Epithelial cell of esophagus (primary cell): ENCODE measurements around the gene PAXX.

ENCODE experiments used
- DNase-seq: peaks from one replicate; pipeline ENCODE4 v3.0.0; 2010; ENCODE audit warnings: low read depth
- H3K4me3 ChIP-seq: 2 replicates; pipeline ENCODE4 v1.5.1; 2011; ENCODE audit warnings: mild to moderate bottlenecking, low read length, control low read depth
- TF ChIP-seq, protein P1 (sequence below): IDR thresholded peaks from 2 replicates; pipeline ENCODE4 v1.5.1; 2011; ENCODE audit warnings: low read depth, mild to moderate bottlenecking, low read length, control low read depth, inconsistent platforms; ENCODE audit not compliant: insufficient read depth; ENCODE audit errors: missing control alignments

PAXX gene

DNA sequence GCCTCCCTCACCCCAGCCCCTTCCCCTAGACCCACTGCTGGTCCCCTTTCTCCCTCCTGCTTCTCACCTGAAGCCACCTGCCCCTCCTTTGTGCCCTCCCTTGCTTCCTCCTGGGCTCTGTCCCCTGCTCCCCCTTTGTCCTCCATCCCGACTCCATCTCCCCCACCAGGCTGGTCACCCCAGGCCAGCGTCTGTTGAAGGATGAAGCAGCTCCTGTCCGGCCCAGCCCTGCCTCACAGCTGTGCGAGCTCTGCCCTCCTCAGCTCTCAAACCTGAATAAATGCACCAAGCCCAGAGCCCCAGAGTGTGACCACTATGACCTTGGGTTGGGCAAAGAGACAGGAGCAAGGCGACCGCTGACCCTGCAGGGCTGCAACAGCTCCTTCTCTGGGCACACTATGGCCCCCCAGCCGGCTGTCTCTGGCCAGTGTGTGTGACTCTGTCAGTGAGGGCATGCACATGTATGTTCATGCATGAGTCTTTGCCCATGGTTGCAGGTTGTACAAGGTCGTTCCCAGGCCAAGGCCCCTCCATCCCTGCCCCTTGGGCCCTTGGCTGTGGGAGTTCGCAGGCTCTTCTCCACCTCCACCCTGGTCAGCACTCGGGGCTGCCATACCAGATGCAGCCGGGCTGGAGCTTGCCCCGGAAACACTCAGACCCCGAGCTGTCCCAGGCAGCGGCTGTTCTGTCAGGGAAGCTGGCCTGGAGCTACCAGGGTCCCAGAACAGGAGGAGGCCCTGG lies 36.9 kb upstream of the PAXX start:
- DNase-seq: no peak
- TF ChIP-seq, protein P1, sequence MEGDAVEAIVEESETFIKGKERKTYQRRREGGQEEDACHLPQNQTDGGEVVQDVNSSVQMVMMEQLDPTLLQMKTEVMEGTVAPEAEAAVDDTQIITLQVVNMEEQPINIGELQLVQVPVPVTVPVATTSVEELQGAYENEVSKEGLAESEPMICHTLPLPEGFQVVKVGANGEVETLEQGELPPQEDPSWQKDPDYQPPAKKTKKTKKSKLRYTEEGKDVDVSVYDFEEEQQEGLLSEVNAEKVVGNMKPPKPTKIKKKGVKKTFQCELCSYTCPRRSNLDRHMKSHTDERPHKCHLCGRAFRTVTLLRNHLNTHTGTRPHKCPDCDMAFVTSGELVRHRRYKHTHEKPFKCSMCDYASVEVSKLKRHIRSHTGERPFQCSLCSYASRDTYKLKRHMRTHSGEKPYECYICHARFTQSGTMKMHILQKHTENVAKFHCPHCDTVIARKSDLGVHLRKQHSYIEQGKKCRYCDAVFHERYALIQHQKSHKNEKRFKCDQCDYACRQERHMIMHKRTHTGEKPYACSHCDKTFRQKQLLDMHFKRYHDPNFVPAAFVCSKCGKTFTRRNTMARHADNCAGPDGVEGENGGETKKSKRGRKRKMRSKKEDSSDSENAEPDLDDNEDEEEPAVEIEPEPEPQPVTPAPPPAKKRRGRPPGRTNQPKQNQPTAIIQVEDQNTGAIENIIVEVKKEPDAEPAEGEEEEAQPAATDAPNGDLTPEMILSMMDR: no peak
- H3K4me3 ChIP-seq: no peak overlapping the region

DNA sequence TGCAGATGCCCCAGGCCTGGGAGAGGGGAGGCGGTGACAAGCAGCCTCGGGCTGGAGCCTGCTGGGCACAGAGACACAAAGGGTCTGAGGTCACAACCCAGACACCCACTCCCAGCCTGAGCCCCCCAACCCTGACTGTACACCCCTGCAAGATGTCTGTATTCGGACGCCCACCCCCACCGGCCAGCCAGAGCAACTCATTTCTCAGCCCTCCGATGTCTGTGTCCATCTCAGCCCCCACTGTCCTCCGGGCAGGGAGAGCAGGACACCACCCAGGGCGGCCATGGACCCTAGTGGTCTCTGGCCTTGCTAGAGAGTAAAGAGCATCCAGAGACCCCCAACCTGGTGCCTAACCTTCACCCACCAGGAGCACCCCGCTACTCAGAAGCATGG lies 36.3 kb upstream of the PAXX start:
- no peak overlapping the region for H3K4me3 ChIP-seq
- TF ChIP-seq, protein P1: no peak
- DNase-seq: no peak

DNA sequence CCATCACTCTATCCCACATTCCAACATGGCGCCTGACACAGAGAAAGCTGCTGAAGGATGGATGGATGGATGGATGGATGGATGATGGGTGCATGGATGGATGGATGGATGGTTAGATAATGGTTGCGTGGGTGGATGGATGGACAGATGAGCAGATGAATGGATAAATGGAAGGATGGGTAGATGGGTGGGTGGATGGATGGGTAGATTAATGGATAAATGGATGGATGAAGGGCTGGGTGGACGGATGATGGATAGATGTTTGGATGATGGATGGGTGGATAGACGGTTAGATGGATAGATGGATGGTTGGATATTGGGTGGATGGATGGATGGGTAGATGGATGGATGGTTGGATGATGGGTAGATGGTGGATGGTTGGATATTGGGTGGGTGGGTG lies 35.6 kb upstream of the PAXX start:
- no peak for DNase-seq
- TF ChIP-seq, protein P1: no peak
- H3K4me3 ChIP-seq: no peak overlapping the region

DNA sequence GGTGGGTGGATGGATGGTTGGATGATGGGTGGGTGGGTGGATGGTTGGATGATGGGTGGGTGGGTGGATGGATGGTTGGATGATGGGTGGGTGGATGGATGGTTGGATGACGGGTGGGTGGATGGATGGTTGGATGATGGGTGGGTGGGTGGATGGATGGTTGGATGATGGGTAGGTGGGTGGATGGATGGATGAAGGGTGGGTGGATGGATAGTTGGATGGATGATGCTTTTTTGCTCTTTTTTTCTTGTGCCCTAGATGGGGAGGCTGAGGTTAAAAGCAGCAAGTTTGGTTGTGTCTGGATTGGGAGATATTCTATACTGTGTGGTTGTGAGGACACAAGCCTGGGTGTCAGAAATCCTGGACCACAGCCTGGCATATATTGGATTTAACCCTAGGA lies 34.8 kb upstream of the PAXX start:
- TF ChIP-seq, protein P1: no peak
- DNase-seq: no peak
- H3K4me3 ChIP-seq: no peak overlapping the region

DNA sequence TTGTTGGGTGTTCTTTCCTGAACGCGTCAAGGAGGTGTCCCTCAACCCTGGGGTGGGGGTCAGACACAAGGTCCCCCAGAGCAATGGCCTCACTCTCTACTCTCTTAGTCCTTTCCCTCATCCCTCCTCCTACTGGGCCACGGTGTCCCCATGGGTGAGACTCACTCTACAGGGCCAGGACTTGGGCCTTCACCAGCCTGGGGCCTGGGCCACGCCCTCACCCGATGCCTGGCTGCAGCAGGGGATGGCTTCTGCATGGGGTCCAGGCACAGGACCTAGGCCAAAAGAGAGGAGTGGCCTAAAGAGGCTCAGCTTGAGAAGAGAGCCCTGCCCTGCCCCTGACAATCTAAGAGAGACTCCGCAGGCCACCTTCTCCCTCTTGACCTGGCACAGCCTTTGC lies 34.3 kb upstream of the PAXX start:
- no peak overlapping the region for H3K4me3 ChIP-seq
- DNase-seq: no peak
- TF ChIP-seq, protein P1: no peak

DNA sequence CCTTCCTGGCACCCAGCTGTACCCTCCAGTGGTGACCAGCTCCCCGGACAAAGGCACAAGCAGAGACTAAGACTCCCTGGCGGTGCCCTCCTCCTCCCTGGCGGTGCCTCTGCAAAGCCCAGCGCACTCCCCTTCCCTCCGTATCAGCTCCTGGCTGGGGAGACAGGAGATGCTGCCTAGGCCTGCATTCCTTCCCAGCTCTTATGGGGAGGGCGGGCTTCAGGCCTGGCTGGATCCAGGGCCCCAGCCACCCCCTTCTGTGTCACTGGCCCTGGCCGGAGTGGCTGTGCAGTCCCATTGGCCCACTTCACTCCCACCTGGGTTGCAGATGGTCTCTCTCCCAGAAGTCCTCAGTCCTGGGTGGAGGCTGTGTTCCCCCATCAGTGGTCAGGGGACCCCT lies 33.7 kb upstream of the PAXX start:
- no peak overlapping the region for H3K4me3 ChIP-seq
- no peak for DNase-seq
- TF ChIP-seq, protein P1: no peak
